ENCODE data around the gene BCL2L14. TPM values are rescaled to one million over a fixed set of nuclear protein-coding genes. Genes with fewer than 3 reads are reported as not detected.
"Not testable (repeated sequence)": the region's sequence is repeated elsewhere in the genome, so short reads cannot be mapped to it uniquely, and the experiment has no call there.

The BCL2L14 gene
- total RNA-seq, 4 donors from 2014 or later = 0.81 TPM; not detected in 3

DNA sequence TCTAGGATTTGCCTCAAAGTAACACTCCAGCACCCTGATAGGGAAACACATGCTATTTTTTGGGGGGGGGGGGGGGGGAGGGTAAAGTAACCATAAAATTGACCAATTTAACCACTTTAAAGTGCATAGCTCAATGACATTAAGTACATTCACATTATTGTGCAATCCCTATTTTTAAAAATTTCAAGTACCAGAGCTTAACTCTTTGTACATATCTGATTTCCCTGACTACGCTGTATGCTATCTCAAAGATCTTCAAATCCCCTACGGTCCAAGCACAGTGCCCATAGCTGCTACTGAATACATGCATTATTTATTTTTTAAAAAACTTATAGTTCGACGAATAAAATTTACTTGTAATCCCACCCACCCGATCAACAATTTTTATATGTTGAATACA is 63.0 kb downstream of the BCL2L14 start:
- Histone ChIP-seq H3K27me3 (no peaks in the 10 kb centered on the region), H3K9me3 (no peaks in the 10 kb centered on the region), H3K4me3 (replicated peaks in 1 of 3) (no peak overlapping the region), H3K27ac (no peak overlapping the region), H3K4me1 (peaks cover 0 to 5% of the 10 kb centered on the region in 2 donors), H3K36me3 (no peaks in the 10 kb centered on the region)
- no peak for DNase-seq
- 97% methylated on average over 5 of the region's 5 CpGs for WGBS, 2 donors
- intact Hi-C loops (cut with DNase I) = no loop called here
- TF ChIP-seq POLR2A (IDR thresholded peaks at IDR 0.05) = no peak
- no peak for TF ChIP-seq CTCF (IDR thresholded peaks at IDR 0.05)

DNA sequence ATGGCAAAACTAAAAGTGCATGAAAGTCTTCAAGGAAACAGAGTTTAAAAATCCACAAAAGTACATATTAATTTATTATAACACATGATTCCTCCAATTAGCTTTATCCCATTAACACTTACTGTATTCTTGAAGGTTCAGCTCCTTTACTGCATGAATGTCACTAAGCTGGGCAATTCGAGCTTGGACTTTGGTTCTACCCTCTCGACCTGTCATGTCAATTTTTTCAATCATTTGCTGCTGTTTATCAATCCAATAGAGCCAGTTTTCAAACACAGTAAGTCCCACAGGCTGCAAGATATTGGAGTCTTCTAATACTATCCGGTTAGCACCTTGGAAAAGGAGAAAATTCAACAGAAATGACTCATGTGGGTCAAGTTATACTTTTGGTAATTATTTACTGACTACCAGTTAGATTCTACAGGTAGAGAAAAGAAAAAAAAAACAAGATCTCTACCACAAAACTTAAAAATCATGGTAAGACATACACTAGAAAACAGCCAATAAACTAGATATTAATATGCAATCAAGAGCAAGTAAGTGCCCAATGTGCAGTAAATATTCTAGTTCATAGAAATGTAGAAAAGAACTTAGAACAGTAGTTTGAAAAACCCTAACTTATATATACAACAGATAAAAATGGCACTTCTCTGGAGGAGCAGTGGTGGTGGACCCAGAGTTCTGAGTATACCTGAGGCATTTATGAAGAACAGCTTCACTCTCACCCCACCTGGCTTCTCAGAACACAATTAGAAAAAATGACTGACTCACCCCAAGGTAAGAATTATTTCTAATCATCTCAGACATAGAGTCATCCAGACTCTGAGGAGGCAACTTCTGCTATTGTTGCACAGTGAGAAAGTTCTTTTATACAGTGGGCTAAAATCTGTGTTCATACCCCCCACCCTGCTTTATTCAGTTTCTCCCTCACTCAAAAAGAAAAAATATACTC is 67.7 kb downstream of the BCL2L14 start:
- H3K4me1 ChIP-seq = peaks cover 0 to 5% of the 10 kb centered on the region in 2 donors
- intact Hi-C loops (cut with DNase I) = no loop called here
- H3K27me3 ChIP-seq = no peaks in the 10 kb centered on the region
- no peak for DNase-seq
- H3K4me3 ChIP-seq (replicated peaks in 1 of 3) = no peak overlapping the region
- H3K36me3 ChIP-seq = no peaks in the 10 kb centered on the region
- TF ChIP-seq CTCF (IDR thresholded peaks at IDR 0.05) (no peak), POLR2A (IDR thresholded peaks at IDR 0.05) (no peak)
- 94 to 95% methylated on average over 3 of the region's 3 CpGs for WGBS, 2 donors
- H3K27ac ChIP-seq = no peak overlapping the region
- no peaks in the 10 kb centered on the region for H3K9me3 ChIP-seq

- no peak for DNase-seq
- H3K36me3 ChIP-seq = no peaks in the 10 kb centered on the region
- TF ChIP-seq CTCF (IDR thresholded peaks at IDR 0.05) (no peak), POLR2A (IDR thresholded peaks at IDR 0.05) (no peak)
- H3K4me3 ChIP-seq (replicated peaks in 1 of 3) = no peak overlapping the region
- no peak overlapping the region for H3K27ac ChIP-seq
- no peaks in the 10 kb centered on the region for H3K9me3 ChIP-seq
- H3K4me1 ChIP-seq = peaks cover 0 to 5% of the 10 kb centered on the region in 2 donors
- H3K27me3 ChIP-seq = no peaks in the 10 kb centered on the region
- intact Hi-C loops (cut with DNase I) = no loop called here
Measured at GRCh38 chr12:12141000-12141399, 70.3 kb downstream of the BCL2L14 start.

- H3K27ac ChIP-seq; intact Hi-C loops (cut with DNase I): not testable (repeated sequence)
Measured at GRCh38 chr12:12144531-12144930, 73.8 kb downstream of the BCL2L14 start.

DNA sequence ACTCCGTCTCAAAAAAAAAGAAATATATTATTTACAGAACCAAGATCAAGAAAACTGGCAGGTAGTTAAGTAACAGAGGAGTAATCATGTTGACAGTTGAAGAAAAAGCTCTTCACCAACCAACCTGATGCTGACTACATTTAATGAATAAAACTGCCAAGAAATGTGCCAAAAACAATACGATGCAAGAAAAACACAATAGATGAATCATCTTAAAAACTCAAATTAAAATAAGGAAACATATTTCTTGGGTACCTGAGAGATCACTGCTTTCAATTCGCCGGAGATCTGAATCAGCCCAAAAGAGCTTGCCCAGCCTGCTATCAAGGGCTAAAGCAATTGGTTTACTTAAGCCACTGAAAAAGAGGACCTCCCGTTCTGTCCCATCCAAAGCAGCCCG is 76.4 kb downstream of the BCL2L14 start:
- no peak overlapping the region for H3K4me3 ChIP-seq (replicated peaks in 1 of 3)
- H3K36me3 ChIP-seq = peaks cover 8 to 18% of the 10 kb centered on the region in 2 donors
- 85 to 94% methylated on average over 6 of the region's 6 CpGs for WGBS, 2 donors
- no peaks in the 10 kb centered on the region for H3K27me3 ChIP-seq
- no peak for DNase-seq
- H3K9me3 ChIP-seq = no peaks in the 10 kb centered on the region
- TF ChIP-seq POLR2A (IDR thresholded peaks at IDR 0.05) = no peak
- TF ChIP-seq CTCF (IDR thresholded peaks at IDR 0.05) = no peak
- H3K4me1 ChIP-seq = no peaks in the 10 kb centered on the region
- no peak overlapping the region for H3K27ac ChIP-seq
- intact Hi-C loops (cut with DNase I) = no loop called here

More at GRCh38 chr12:12144531-12144930, 73.8 kb downstream of the BCL2L14 start:
- H3K4me1 ChIP-seq; H3K4me3 ChIP-seq (replicated peaks in 1 of 3); DNase-seq; H3K27me3 ChIP-seq; H3K9me3 ChIP-seq: not testable (repeated sequence)
- 17 to 38% methylated on average over 1 of the region's 1 CpG for WGBS, 2 donors
- peaks cover 8 to 18% of the 10 kb centered on the region in 2 donors for H3K36me3 ChIP-seq

Small RNA genes within 50 kb of the gene (microRNA-seq; reads per million reads assigned to microRNA genes)
- gene MIR1244-4 = not detected

Other genes starting within 250 kb of the BCL2L14 start
- 10 to 100 TPM; 38.7 to 47.7 (median 42.7) TPM for gene LRP6, start 196.1 kb downstream of the BCL2L14 start, total RNA-seq

Measured in thyroid gland (tissue), 4 donors.